Spleen (tissue), 11 donors: ENCODE results near the gene CDKN2A. TPM values are rescaled to one million over a fixed set of nuclear protein-coding genes. Genes with fewer than 3 reads are reported as not detected.

Source experiments
- DNase-seq: peaks from one replicate; pipeline ENCODE4 v3.0.0-alpha.2; 2020
- H3K27ac ChIP-seq, 8 donors: fragments of 200-600 bp; sonication (generic) in 7 of 8; 1 replicate in 4 of 8; 2 replicates in 4 of 8; pipeline versions ENCODE4 v1.5.0 to v1.8.0; 2016 to 2021; ENCODE audit warnings: inconsistent platforms in 4 of 8, mild to moderate bottlenecking in 4 of 8, moderate library complexity in 1 of 8
- H3K27me3 ChIP-seq, 7 donors: fragments of 200-600 bp; sonication (generic) in 6 of 7; replicated peaks in 1 of 7; 1 replicate in 4 of 7; 2 replicates in 3 of 7; pipeline versions ENCODE4 v1.5.0 to v1.8.0; 2016 to 2021; ENCODE audit warnings: inconsistent platforms in 3 of 7, mild to moderate bottlenecking in 1 of 7
- H3K36me3 ChIP-seq, 6 donors: fragments of 200-600 bp; sonication (generic) in 5 of 6; 1 replicate in 4 of 6; 2 replicates in 2 of 6; pipeline versions ENCODE4 v1.5.0 to v1.8.0; 2016 to 2021; ENCODE audit warnings: inconsistent platforms in 2 of 6
- H3K4me1 ChIP-seq, 6 donors: fragments of 200-600 bp; sonication (generic) in 5 of 6; 1 replicate in 3 of 6; 2 replicates in 3 of 6; pipeline versions ENCODE4 v1.5.0 to v1.8.0; 2016 to 2021; ENCODE audit warnings: inconsistent platforms in 3 of 6
- H3K4me3 ChIP-seq, 8 donors: fragments of 200-600 bp; sonication (generic) in 7 of 8; 1 replicate in 4 of 8; 2 replicates in 4 of 8; pipeline versions ENCODE4 v1.5.0 to v1.8.0; 2016 to 2021; ENCODE audit warnings: inconsistent platforms in 4 of 8, mild to moderate bottlenecking in 4 of 8, moderate library complexity in 2 of 8
- H3K9me3 ChIP-seq, 8 donors: fragments of 200-600 bp; sonication (generic) in 7 of 8; 1 replicate in 4 of 8; 2 replicates in 4 of 8; pipeline versions ENCODE4 v1.5.0 to v1.8.0; 2016 to 2021; ENCODE audit warnings: inconsistent platforms in 4 of 8
- POLR2A ChIP-seq, 3 donors: fragments of 450-650 bp; IDR thresholded peaks; one replicate each; pipeline ENCODE4 v1.5.1; 2017; ENCODE audit warnings: antibody characterized with exemption in 3 of 3, mild to moderate bottlenecking in 1 of 3
- POLR2AphosphoS5 ChIP-seq, 3 donors: sonication (generic); formaldehyde crosslinking; IDR thresholded peaks; one replicate each; pipeline ENCODE4 v1.5.1; 2017; ENCODE audit warnings: antibody characterized with exemption in 3 of 3
- WGBS, 5 donors: extraction: QIAGEN DNeasy Blood & Tissue Kit in 3 of 5; methylation state at CpG; one replicate each; pipeline versions ENCODE4 v1.1.5 to v1.1.7; 2013 to 2018; 5-methylcytosine and 5-hydroxymethylcytosine counted together
- intact Hi-C: fragments of 100-400 bp; cut with DNase I; formaldehyde crosslinking; loops from one replicate; pipeline ENCODE4 v1.15.0; 2023; ENCODE audit warnings: low total_unique reads
- polyA plus RNA-seq, 3 donors: library from polyadenylated mRNA; stranded (reverse); fragments of 200-250 nt; gene quantifications; one replicate each; pipeline ENCODE4 v1.2.1, GENCODE V29; 2013
- total RNA-seq, 7 donors: library from RNA; depleted of rRNA in 3 of 7; stranded (reverse); fragments of >200 nt in 3 of 7; fragmentation: NEBNext Ultra II Directional in 4 of 7; extraction: Animal tissue kit (Norgen Biotek cat#: 25700) in 4 of 7; gene quantifications; one replicate each; pipeline versions ENCODE4 v1.1.0 to v1.2.1, GENCODE V29; 2016 to 2021
- TF ChIP-seq, protein P1 (sequence below), 11 experiments: fragments of 200-600 bp in 7 of 11; fragments of 450-650 bp in 4 of 11; sonication (generic) in 4 of 11; IDR thresholded peaks in 8 of 11; conservative IDR thresholded peaks in 3 of 11; 1 replicate in 7 of 11; 2 replicates in 4 of 11; pipeline versions ENCODE4 v1.4.0 to v1.8.0; 2016 to 2021; ENCODE audit warnings: antibody characterized with exemption in 11 of 11, inconsistent platforms in 4 of 11, mild to moderate bottlenecking in 1 of 11
- donor health status: healthy with polysubstance abuse.
- donor health status: DM: no; HTN: no; CAD: no; lungs with moderate emphysema.
- donor health status: DM: no; HTN: no; CAD: no.
- donor health status: Bipolar disorder and iron deficiency.
- donor health status: healthy.
- donor health status: DM: no; HTN: no; CAD: no.
- donor health status: DM: yes; HTN: yes; CAD: no.

Gene CDKN2A
- total and polyA plus RNA-seq, 10 donors: 2.3 to 19.7 (median 7.0) TPM

DNA sequence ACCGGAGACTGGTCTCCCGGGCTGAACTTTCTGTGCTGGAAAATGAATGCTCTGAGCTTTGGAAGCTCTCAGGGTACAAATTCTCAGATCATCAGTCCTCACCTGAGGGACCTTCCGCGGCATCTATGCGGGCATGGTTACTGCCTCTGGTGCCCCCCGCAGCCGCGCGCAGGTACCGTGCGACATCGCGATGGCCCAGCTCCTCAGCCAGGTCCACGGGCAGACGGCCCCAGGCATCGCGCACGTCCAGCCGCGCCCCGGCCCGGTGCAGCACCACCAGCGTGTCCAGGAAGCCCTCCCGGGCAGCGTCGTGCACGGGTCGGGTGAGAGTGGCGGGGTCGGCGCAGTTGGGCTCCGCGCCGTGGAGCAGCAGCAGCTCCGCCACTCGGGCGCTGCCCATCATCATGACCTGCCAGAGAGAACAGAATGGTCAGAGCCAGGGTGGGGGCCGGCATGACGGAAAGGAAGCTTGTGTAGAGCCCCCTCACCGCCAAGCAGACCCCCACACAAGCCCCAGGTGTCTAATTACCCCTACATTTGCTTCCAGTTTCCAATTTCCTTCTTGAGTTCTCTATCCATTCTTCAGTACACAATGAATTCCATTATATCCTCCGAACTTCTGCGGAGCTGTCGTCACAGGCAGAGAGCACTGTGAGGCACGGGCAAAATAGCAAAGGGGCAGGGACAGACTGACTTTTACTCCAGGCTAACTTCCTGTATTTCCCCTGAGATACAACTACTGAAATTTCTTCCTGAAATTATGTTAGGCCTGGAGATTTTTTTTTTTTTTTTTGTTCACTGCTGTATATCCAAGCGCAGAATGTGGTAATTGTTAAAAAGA is 23.2 kb downstream of the CDKN2A start:
- DNase-seq: no peak

DNA sequence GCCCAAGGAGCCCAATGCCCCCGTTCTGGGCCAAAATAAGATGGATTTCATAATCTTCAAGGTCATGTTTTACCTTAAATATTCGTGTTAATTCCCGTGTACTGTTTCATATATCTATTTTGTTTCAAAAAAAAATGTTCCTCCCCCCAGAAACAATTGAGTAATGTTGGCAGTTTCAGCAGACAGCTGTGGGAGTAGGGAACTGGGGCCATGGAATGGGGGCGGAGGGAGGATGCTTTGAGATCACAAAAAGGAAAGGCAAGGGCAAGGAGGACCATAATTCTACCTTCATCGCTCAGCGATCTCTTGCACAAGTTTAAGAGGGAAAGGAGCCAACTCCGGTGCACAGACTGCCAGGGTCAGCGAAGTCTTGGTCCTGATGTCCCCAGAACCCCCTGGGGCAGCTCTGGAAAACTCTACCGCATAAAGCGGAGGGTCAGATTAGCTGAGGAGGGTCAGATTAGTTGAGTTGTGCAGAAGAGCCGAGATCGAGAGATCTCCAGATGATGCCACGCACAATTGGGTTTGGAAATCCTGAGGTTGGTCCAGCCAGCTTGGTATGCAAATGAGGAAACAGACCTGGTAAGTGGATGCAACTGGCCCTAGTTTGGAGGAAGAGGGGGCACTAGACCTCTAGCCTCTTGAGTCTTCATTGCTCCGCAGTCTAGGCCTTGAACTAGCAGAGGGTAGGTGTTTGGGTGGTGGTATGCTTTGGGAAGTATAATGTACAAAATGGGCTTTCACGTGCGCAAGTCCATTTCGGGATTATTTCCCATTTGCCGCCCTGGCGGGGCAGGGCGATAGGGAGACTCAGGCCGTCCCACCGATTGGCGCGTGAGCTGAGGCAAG is 24.0 kb downstream of the CDKN2A start:
- peaks cover 0 to 6% (median 0%) of the 10 kb centered on the region in 6 donors for H3K36me3 ChIP-seq
- no peak overlapping the region for H3K27ac ChIP-seq
- 15 to 29% (median 22%) methylated on average over 24 of the region's 24 CpGs for WGBS, 5 donors
- peaks cover 0 to 41% (median 0%) of the 10 kb centered on the region in 8 donors for H3K9me3 ChIP-seq
- intact Hi-C loops: no loop called here
- TF ChIP-seq POLR2AphosphoS5 (IDR thresholded peaks at IDR 0.05) (no peak), POLR2A (IDR thresholded peaks at IDR 0.05) (no peak)
- TF ChIP-seq, protein P1, sequence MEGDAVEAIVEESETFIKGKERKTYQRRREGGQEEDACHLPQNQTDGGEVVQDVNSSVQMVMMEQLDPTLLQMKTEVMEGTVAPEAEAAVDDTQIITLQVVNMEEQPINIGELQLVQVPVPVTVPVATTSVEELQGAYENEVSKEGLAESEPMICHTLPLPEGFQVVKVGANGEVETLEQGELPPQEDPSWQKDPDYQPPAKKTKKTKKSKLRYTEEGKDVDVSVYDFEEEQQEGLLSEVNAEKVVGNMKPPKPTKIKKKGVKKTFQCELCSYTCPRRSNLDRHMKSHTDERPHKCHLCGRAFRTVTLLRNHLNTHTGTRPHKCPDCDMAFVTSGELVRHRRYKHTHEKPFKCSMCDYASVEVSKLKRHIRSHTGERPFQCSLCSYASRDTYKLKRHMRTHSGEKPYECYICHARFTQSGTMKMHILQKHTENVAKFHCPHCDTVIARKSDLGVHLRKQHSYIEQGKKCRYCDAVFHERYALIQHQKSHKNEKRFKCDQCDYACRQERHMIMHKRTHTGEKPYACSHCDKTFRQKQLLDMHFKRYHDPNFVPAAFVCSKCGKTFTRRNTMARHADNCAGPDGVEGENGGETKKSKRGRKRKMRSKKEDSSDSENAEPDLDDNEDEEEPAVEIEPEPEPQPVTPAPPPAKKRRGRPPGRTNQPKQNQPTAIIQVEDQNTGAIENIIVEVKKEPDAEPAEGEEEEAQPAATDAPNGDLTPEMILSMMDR (IDR thresholded peaks at IDR 0.05 in 8 of 11, conservative IDR thresholded peaks at IDR 0.05 in 3 of 11): no peak
- H3K4me1 ChIP-seq: peaks cover 19 to 66% (median 36%) of the 10 kb centered on the region in 6 donors
- H3K27me3 ChIP-seq: peaks cover 26 to 100% (median 100%) of the 10 kb centered on the region in 7 donors
- no peak for DNase-seq
- peak overlapping the region in 1 of 8 donors; percentile 28 for H3K4me3 ChIP-seq

More for the DNA sequence above, 23.2 kb downstream of the CDKN2A start:
- Histone ChIP-seq H3K4me1 (peaks cover 14 to 66% (median 35%) of the 10 kb centered on the region in 6 donors), H3K36me3 (peaks cover 0 to 6% (median 0%) of the 10 kb centered on the region in 6 donors), H3K4me3 (peak overlapping the region in 1 of 8 donors; percentile 28), H3K27me3 (peaks cover 23 to 100% (median 100%) of the 10 kb centered on the region in 7 donors), H3K9me3 (peaks cover 0 to 41% (median 0%) of the 10 kb centered on the region in 8 donors), H3K27ac (no peak overlapping the region)
- TF ChIP-seq, protein P1 (IDR thresholded peaks at IDR 0.05 in 8 of 11, conservative IDR thresholded peaks at IDR 0.05 in 3 of 11): no peak
- TF ChIP-seq POLR2A (IDR thresholded peaks at IDR 0.05): no peak
- peak in 1 of 3 donors; percentile 15 for TF ChIP-seq POLR2AphosphoS5 (IDR thresholded peaks at IDR 0.05)
- 5 to 15% (median 9%) methylated on average over 13 to 45 of the region's 45 CpGs for WGBS, 5 donors
- intact Hi-C loops: no loop called here

DNA sequence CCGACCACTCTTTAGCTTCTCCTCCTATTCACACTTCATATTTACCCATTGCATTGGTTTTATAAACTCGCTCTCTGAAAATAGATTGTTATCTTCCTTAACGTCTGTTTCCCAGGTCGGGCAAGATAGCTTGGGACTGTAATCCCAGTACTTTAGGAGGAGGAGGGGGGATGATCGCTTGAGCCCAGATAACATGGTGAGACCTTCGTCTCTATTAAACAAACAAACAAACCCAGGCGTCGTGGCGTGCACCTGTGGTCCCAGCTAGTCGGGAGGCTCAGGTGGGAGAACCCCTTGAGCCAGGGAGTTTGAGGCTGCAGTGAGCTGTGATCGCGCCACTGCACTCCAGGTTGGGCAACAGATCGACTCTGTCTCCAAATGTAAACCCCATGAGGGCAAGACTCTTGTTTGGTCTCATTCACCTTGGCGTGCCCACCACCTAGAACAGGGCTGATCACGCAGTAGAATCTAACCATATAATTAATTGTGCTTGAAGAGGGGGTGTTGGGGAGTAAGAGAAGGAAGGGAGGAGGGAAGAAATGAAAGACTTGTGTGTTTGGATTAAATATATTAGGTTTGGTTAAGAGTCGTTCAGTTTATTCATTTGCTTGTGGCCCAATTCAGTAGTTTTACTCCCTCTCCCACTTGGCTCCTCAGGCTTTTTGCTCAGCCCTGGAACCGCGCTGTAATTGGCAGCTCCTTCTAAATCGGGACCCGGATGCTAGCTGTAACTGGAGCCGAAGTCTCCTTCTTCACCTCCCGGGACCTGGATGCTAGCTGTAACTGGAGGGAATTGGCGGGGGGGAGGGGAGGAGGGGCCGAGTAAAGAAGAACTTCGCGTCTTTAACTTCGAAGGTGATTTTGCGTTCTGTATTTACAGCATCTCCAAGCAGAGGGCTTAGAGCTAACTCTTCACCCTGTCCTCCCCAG is 24.9 kb downstream of the CDKN2A start:
- DNase-seq: no peak
- Histone ChIP-seq H3K9me3 (peaks cover 0 to 41% (median 0%) of the 10 kb centered on the region in 8 donors), H3K36me3 (peaks cover 0 to 6% (median 0%) of the 10 kb centered on the region in 6 donors), H3K4me3 (no peak overlapping the region), H3K27ac (no peak overlapping the region), H3K27me3 (peaks cover 19 to 100% (median 100%) of the 10 kb centered on the region in 7 donors), H3K4me1 (peaks cover 15 to 66% (median 34%) of the 10 kb centered on the region in 6 donors)
- intact Hi-C loops: no loop called here
- no peak for TF ChIP-seq POLR2A (IDR thresholded peaks at IDR 0.05)
- TF ChIP-seq, protein P1 (IDR thresholded peaks at IDR 0.05 in 8 of 11, conservative IDR thresholded peaks at IDR 0.05 in 3 of 11): no peak
- 9 to 16% (median 13%) methylated on average over 28 of the region's 28 CpGs for WGBS, 5 donors
